CD4-positive, alpha-beta T cell treated with Interferon alpha-2 for 1 hour (primary cell): ENCODE results near the gene SNX5.
A peak's percentile ranks its signal among the peaks of the same experiment; 100 is the strongest.

ENCODE experiments used
- DNase-seq, 2 donors: peaks; one replicate each; pipeline ENCODE4 v3.0.0-alpha.2; 2020 to 2022

Gene SNX5

GRCh38 chr20:17939622-17940223, 28.9 kb downstream of the SNX5 start:
- DNase-seq = no peak

GRCh38 chr20:17938871-17939619, 29.5 kb downstream of the SNX5 start:
- peak; percentile 53 to 68 for DNase-seq

GRCh38 chr20:17936761-17937732, 31.5 kb downstream of the SNX5 start:
- DNase-seq = no peak

- no peak for DNase-seq
Observed at GRCh38 chr20:17936286-17936760, 32.3 kb downstream of the SNX5 start.

- no peak for DNase-seq
Observed at GRCh38 chr20:17935761-17936160, 32.8 kb downstream of the SNX5 start.

GRCh38 chr20:17935186-17935585, 33.4 kb downstream of the SNX5 start:
- DNase-seq = no peak

- DNase-seq = no peak
Observed at GRCh38 chr20:17934141-17934862, 34.3 kb downstream of the SNX5 start.

- DNase-seq = no peak
Observed at GRCh38 chr20:17933711-17934110, 34.9 kb downstream of the SNX5 start.

- DNase-seq = no peak
Observed at GRCh38 chr20:17933121-17933520, 35.5 kb downstream of the SNX5 start.

GRCh38 chr20:17932396-17932795, 36.2 kb downstream of the SNX5 start:
- no peak for DNase-seq

GRCh38 chr20:17931513-17931912, 37.1 kb downstream of the SNX5 start:
- DNase-seq = no peak

- DNase-seq = no peak
Observed at GRCh38 chr20:17928633-17929311, 39.8 kb downstream of the SNX5 start.

- DNase-seq = no peak
Observed at GRCh38 chr20:17928211-17928611, 40.4 kb downstream of the SNX5 start.

- no peak for DNase-seq
Observed at GRCh38 chr20:17925940-17926300, 42.7 kb downstream of the SNX5 start.

GRCh38 chr20:17925141-17925939, 43.3 kb downstream of the SNX5 start:
- no peak for DNase-seq

GRCh38 chr20:17921774-17922173, 46.8 kb downstream of the SNX5 start:
- no peak for DNase-seq

GRCh38 chr20:17919149-17919548, 49.4 kb downstream of the SNX5 start:
- DNase-seq = no peak

- no peak for DNase-seq
Observed at GRCh38 chr20:17917832-17918618, 50.6 kb downstream of the SNX5 start.

GRCh38 chr20:17916433-17916891, 52.1 kb downstream of the SNX5 start:
- no peak for DNase-seq

GRCh38 chr20:17914957-17915356, 53.6 kb downstream of the SNX5 start:
- no peak for DNase-seq
